Measurements from ENCODE around the gene PEA15.

PEA15 gene

DNA sequence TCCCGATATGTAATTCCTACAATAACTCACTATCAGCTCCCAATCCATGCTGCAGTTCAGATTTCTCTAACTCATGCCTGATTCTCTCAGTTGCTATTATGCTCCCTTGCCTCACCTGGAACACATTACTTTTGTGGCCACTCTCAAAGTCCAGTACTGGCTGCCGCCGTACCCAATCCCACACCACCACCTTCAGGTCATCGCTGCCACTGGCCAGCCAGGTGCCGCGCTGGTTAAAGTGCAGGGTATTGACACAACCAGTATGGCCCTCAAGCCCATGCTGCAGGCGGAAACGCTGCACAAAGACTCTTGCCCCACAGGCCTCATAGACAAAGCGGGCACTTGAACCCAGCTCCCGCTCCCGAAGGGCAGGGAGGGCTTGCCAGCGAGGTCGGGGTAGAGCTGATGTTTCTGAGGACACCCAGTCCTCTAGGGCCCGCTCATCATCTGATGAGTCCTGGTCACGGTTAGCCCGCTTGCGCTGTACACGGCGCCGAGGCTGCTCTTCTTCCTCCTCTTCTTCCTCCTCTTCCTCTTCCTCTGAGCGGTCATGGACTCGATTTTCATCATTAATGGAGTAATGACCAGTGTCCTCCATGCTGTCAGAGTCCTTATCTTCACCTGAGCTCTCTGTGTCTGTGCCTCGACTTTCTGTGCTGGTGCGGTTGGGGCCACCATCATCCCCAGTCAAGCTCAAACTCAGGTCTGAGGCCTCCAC is 34.6 kb downstream of the PEA15 start:
- no peak for DNase-seq (ENCODE audit: low spot score)

DNA sequence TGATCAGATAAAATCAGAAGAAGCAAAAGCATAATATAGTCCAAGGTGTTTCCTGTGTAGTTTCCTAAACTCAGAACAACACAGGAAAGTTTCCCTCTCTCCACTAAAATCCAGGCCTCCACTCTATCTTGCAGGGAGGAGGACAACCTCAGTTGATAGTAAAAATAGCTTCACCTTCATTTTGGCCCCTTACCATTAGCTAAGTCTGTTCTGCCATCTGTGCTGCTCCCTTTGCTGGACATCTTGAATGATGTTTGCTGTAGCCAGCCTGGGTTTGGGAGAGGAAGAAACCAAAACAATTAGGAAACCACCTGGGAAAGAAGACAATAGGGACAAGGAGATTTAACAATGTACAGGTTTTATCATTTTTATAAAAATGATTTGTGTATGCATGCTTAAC is 38.6 kb downstream of the PEA15 start:
- no peak for DNase-seq (ENCODE audit: low spot score)

DNA sequence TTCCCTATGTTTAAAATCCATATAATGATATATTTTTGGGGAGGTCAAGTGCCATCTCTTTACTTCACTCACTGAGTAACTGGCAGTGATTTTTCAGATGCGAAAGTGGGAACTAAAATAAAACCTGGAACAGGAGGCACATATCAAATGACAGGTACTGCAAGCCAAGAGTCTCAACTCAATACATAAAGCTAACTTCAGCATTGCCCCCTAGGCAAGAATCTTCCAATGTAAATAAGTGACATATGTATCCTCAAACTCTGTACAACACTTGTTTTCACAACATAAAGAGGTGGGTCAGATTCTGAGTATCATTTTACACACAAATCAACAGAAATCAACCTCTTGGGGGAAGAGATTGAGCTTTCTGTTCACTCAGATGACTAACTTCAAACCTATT is 39.0 kb downstream of the PEA15 start:
- DNase-seq (ENCODE audit: low spot score) = no peak

DNA sequence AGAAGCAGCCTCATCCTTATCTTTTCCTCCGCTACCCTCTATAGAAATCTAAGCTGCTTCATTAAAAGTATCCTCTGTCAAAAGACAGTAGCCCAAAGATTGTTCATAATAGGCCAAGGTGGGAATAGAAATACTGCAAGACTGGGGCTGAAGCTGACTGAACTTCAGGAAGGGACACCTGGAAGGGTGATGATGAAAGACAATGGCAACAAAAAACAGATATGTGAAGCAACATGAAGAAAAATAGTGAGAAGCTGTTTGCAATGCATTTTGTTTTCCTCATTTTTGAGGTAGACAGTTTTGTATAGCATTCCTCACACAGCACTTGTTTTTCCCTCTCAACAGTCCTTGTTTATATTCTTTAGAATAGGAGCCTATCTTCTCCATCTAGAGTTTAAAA is 40.2 kb downstream of the PEA15 start:
- no peak for DNase-seq (ENCODE audit: low spot score)

DNA sequence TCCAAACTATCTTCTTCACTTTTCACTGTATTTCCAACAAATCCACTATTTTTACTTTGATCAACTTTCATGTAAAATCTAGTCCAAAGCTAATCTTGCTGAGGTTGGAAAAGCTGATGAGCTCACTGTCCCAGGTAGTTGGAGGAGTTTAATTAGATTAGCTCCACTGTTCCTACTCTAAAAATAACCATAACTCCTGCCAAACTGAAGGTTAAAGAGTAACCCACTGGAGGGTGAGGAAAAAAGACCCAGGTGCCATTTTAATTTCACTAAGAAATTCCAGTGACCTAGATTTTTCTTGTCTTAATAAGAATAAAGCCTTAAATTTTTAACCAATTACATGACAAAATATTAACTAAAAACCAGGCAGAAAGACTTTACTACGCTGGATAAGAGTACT is 41.9 kb downstream of the PEA15 start:
- DNase-seq (ENCODE audit: low spot score) = no peak

DNA sequence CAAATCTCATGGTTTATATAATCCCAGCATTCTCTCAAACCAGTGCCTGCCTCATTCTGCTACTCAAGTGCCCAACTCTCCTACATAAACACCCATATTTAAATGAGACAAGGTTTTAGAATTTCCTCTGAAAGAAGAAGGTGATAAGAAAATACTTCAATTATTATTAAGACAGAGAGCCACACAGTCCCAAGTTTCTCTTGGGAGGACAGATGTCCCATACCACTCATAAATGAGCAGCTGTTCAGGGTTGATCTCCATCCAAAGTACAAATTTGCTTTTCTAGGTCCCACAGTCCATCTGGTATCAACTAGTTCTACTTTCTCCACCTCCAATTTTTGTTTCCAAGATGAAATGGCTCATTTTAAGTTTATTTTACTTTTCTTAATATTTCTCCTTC is 45.8 kb downstream of the PEA15 start:
- no peak for DNase-seq (ENCODE audit: low spot score)

DNA sequence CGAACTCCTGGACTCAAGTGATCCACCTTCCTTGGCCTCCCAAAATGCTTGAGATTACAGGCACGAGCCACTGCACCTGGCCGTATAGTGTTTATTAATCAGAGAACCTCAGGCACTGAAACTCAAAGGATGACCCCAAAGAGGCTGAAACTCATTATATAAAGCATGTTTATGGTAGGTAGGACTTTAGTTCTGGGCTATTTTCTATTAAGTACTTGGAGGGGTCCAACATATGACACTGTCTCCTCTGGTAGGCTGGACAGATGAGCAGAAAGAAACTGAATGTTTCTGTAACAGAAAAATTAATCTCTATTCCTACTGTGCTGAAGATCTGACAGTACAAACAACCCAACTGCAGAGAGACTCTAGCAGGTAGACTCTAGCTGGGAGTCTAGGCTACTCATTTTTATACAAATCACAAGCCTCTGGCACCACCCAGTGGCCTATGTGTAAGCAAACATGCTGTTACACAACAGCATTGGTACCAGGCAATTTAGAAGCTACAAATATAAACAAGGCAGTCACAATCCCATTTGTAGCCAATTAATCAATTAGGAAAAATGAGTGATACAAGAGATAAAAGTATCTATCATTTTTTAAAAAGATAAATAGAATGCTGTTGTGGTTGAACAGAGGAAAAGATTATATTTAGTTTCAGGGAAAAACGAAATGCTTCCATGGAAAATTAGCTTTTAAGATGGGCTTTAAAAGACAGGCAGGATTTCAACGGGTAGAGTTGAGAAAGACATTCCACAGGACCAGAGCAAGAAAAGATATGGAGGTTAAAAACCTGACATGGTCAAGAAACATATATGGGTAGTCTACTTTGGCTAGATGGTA is 46.7 kb downstream of the PEA15 start:
- DNase-seq (ENCODE audit: low spot score) = no peak

DNA sequence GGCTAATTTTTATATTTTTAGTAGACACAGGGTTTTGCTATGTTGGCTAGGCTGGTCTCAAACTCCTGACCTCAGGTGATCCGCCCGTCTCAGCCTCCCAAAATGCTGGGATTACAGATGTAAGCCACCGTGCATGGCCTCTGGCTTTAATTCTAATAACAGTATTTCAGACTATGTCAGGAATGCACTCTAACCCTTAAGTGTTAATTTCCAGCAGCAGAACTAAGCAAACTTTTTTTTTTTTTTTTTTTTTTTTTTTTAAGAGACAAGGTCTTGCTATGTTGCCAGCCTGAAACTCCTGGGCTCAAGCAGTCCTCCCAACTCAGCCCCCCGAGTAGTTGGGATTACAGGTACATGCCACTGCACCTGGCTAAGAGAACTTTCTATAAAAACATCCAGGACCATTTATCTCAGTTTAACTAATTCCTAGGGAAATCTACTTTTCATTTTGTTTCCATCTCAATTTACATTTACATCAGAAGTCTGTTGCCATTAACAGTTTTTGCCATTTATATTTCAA is 50.7 kb downstream of the PEA15 start:
- DNase-seq (ENCODE audit: low spot score) = no peak

DNA sequence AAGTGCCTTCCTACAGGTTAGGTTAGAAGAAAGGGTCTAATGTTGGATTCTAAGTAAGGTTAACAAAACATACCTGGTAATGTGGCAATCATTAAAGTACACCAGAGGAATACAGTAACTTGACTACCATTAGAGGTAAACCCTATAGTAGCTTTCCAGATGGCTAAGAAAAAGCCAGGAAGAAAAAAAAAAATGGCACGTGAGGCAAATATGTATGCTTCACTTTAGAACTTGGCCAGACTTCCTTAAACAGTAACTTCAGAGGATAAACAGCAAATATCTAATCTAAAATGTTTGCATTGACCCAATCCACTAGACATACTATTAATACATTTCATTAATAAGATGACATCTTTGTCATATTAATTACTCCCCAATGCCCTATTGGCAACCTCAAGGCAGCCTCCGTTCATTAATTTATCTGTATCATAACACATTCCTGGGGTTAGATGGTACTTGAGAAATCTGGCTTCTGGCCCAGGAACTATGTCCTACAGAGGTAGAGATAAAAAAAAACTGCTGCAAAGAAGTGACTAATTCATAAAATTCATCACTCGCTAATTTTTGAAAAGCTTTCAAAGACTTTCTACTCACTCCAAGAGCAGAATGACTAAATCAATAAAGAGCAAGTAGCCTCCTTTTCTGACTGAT is 51.3 kb downstream of the PEA15 start:
- DNase-seq (ENCODE audit: low spot score) = no peak

DNA sequence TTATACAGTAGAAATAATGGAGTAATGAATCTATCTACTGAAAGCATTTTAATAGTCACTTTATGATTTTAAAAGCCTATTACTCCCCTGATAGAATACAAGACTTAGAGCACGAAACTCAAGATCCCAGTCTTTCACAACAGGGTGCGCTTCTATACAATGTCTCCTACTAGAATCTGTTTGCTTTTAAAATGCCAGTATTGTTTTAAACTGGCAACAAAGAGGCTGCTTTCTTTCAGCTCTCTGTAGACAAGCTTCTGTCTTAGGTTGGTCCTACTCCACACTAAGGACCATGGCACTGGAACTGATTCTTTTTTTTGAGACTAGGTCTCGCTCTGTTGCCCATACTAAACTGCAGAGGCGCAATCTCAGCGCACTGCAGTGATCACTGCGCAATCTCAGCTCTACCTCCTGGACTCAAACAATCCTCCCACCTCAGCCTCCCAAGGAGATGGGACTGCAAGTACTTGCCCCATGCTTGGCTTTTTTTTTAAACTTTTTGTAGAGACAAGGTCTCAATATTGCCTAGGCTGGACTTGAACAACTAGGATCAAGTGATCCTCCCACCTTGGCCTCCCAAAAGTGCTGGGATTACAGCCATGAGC is 52.3 kb downstream of the PEA15 start:
- DNase-seq (ENCODE audit: low spot score) = no peak

DNA sequence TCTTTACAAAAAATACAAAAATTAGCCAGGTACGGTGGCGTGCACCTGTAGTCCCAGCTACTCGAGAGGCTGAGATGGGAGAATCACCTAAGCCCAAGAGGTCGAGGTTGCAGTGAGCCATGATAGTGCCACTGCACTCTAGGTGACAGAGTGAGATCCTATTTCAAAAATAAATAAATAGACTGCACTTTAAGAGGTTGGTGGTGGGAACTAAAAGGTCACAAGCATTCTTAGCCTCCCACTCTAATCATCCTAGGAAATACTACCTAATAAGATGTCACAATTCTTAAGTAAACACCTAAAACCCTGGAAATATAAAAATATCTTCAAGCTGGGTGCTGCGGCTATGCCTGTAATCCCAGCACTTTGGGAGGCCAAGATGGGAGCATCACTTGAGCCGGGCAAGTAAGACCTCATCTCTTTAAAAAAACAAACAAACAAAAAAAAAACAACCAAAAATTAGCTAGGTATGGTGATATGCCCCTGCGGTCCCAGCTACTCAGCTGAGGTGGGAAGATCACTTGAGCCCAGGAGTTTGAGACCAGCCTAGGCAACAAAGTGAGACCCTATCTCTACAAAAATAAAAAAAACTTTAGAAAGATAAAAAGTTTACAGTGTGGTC is 53.1 kb downstream of the PEA15 start:
- no peak for DNase-seq (ENCODE audit: low spot score)

DNA sequence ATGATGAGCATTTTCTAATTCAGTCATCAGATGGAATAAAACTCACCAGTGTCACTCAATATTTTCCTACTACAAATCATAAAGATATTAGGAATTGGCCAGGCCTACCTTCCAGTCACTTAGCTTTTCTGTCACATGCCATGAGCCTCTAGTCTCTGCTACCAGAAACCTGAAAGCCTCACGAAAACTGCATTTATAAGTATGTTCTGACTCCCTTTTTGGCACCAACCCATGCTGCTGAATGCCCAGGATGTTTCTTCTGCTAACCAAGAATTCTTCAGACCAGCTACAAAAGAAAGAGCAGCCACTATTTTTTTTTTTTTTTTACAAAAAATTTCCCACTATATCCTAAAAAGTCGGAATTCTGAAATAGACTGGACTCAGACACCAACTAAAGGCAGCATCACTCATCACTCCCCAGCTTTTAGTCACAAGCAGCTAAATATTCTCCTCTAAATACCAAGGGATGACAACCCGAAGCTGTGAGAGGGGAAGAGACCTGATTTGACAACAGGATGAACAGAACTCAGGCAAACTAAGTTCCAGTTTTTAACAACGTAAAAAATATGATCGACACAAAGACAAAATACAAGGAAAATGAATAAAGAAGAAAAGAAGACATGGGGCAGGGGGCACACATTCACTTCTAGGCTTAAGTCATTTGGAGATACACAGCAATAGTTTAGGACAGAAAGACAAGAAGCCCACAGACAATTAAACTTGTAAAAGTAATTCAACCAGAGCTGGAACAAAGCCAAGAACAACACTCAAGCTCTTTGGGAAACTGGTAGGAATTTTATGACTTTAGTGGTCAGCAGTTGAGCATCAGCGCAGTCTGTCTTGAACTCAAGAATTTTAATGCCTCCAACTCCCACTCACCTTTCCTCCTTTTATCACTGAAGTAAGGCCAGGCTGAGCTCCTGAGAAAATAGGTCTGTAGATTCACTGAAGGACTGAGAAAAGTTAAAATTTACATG is 55.5 kb downstream of the PEA15 start:
- no peak for DNase-seq (ENCODE audit: low spot score)

DNA sequence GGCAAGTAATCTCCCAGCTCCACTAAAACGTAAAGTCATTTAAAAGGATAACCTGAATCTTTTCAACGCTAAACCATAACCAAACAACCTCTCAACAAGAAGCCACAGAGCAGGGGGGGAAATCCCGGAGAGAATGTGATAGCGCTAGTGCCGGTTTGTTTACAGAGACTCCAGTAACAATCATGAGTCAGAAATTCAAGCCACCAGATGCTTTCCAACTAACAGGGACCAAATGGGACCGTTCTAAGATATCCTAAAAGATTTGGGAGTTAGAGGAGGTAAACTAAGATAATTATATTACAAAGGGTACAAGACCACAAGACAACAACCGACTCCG is 56.3 kb downstream of the PEA15 start:
- DNase-seq (ENCODE audit: low spot score) = no peak

DNA sequence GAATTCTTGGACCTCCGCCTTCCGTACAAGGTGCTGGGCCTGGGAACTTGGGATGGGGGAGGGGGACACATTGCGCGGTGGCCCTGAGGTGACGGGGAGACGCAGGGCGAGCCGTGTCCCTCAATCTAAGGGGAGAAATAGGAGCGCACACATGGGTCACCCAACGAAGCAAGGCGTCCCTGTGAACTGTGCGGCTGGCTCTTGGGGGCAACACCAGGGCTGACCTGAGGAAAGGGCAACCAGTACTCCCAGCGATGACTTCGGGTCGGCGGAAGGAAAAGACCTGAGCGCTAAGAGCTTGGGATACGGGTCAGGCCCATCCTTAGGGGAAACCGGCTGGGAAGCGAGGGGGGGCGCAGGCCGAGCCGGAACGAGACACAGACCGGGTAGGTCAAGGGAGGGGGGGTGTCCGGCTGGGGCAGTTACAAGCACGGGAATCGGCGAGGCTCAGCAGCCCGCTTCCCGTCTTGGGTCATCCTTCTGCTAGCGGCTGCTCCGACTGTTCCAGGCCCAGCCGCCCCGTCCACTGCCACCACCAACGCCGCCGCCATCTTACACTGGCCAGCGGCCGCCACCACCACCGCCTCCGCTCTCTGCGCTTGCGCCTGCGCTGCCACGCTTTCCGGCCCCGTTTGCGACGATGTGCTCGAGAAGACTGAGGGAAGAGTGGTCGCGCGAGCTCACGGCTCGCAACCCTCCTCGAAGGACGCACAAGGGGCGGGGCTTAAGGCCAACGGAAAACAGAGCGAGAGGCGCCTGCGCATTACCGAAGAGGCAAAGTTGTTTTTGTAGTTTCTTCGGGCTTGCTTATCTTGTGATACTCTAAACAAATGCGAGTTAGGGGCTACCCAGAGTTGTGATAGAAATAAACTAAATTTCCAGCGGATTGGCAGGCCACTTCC is 57.0 kb downstream of the PEA15 start, which contains the start of gene DCAF8:
TSS of gene DCAF8 (minus strand) at position 657 of the 902 bp plus-strand sequence. CDS start 18,541 bp downstream, outside the sequence.
- DNase-seq (ENCODE audit: low spot score) = peak; percentile 97

DNA sequence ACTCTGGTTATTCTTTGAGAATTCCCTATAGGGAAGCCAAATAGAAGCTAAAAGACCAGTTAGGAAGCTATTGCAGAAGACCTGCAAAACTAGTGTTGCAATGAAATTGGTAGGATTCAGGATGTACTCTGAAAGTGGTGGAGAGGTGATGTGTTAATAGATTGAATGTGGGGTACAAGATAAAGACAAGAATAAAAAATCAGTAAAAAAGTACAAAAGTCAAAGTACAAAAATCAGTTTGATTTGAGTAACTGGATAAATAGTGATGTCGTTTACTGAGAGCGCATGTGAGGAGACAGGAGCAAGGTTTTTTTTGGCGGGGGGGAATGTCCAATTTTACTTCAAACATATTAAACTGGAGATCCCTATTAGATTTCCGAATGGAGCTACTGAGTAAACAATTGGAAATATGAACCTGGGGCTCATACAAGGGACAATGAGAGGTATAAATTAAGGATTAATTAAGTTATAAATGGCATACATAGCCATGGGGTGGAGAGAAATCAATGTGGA is 59.7 kb downstream of the PEA15 start:
- DNase-seq (ENCODE audit: low spot score) = no peak

Data from left forelimb (tissue), 1 donor.